Nucleus accumbens (tissue), 56 donors: ENCODE data around the gene MISP.

ENCODE experiments used
- DNase-seq, 56 donors: peaks; one replicate each; lab custom pipeline; 2025; lab: John Stamatoyannopoulos, UW

Gene MISP

GRCh38 chr19:793806-794205 is 42.9 kb downstream of the MISP start:
- no peak for DNase-seq

- DNase-seq = peak in 6 of 56 donors; percentile 12 to 62 (median 27)
Measured at GRCh38 chr19:795073-795611, 44.2 kb downstream of the MISP start.

DNA sequence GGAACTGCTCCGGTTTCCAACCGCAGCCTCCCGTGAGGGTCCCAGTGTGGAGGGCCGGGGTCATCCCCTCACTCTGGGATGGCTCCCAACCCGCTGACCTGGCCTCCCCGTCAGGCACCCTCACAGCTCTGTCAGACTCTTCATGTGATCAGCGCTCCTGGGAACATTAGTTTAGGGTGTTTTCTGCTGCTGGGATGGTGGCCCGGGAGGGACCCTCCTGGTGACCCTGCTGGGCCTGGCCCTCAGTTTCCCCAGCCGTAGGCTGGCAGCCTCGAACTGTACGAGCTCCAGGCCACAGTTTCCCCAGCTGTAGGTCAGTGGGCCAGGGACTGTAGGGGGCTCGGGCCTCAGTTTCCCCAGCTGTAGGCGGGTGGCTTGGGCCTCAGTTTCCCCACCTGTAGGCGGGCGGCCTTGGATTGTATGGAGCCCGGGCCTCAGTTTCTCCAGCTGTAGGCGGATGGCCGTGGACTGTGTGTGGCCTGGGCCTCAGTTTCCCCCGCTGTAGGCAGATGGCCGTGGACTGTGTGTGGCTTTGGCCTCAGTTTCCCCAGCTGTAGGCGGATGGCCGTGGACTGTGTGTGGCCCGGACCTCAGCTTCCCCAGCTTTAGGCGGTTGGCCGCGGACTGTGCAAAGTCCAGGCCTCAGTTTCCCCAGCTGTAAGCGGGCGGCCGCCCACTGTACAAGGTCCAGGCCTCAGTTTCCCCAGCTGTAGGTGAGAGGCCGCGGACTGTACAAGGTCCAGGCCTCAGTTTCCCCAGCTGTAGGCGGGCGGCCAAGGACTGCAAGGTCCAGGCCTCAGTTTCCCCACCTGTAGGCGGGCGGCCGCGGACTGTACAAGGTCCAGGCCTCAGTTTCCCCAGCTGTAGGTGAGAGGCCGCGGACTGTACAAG is 45.0 kb downstream of the MISP start:
- no peak for DNase-seq

DNA sequence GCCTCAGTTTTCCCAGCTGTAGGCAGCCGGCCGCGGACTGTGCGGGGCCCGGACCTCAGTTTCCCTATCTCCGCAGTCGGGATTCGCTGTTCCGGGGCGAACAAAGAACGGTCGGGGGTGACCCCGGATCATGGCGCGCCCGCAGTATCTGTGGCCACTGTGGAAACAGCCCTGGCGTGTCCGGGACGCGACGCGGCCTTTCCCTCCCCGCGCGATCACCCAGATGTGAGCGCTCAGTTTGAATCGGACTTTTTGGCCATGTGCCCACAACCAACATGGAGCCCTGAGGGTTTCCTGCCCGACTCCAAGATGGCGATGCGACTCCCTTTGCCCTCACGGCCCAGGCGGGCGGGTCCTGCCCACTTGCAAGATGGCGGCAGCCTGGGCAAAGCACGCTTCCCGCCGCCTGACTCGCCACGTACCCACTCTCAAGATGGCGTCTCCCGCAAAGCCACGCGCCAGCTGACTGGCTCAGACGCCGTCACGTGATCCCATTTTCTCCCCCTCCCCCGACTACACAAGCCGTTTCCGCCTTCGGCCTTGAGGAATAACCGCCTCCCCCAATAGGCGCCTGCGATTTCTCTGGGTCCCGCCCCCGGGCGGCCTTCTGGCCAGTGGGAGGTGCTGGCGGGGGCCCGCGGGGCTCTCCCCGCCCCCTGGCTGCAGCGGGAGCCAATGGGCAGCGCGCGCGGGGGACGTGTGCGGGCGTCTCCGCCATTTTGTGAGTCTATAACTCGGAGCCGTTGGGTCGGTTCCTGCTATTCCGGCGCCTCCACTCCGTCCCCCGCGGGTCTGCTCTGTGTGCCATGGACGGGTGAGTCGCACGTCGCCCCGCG is 46.0 kb downstream of the MISP start, which contains the start of gene PTBP1:
TSS of gene PTBP1 (plus strand) at position 761 of the 836 bp plus-strand sequence. CDS start at position 807, 46 bp downstream.
- peak; percentile 94 to 100 (median 100) for DNase-seq

DNA sequence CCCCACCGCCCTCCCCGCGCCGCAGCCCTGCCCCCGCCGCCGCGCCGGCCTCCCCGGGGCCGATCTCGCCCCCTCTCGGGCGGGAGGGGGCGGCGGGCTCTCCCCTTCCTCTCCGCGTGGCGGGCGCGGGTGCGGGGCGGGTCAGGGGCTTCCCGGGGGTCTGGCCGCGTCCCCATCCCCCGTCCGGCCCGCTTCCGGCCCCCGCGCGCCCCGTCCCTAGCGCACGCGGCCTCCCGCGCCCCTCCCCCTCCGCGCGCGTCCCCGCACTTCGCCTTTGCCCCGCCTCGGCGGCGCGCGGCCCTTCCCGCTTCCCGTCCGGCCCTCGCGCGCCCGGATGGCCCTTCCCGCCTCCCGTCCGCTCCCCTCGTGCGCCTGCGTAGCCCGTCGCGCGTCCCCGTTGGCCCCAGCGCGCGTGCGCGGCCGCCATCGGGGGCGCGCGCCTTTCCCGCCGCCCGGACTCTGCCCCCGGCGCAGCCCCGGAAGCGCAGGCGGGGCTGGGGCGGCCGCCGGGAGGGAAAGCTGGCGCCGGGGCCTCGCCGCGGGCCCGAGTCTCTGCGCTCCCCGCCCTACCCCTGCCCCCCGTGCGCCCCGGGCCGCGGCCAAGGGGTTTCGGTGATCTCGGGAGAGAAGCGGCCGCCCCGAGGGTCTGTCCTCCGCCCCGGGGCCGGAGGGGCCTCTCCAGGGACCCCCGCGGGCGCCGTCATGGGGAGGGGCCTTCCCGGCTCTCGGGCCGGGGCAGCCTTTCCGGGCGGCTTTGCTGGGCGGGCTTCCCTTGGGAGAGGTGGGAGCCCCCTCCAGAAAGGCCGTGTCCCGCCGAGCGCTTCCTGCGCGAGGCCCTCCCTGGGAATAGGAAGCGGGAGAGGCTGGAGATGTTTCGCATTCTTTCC is 46.9 kb downstream of the MISP start:
- peak in 49 of 56 donors; percentile 15 to 86 (median 63) for DNase-seq

DNA sequence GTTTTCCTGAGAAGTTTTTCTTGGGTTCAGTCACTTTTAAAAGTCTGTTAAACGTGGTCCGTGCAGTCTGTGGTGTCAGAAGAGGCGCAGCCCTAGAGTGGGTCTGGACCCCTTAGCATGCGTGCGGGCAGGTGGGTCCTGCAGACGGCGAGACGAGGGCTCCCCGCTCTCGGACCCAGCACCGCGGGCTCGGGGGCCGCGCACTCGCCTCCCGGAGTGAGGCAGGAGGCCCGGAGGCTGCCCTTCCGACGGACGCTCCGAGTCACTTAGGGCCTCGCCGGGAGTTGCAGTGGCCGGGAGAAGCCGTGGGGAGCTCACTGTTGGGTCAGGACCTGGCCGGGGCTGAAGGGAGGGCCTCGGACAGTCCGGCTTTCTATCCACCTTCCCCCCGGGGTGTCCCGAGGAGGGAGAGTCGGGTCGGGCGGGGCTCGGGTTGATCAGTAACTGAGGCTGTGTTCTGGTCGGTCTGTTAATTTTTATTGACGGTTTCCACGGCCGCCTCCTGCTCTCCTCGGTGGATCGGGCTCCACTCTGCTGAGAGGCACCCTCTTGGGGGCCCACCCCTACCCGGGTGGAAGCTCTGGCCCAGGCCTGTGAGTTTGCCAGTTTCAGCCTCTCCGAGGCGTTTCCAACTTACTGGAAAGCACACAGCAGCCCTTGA is 47.6 kb downstream of the MISP start:
- no peak for DNase-seq

GRCh38 chr19:799076-799881 is 48.4 kb downstream of the MISP start:
- no peak for DNase-seq

DNA sequence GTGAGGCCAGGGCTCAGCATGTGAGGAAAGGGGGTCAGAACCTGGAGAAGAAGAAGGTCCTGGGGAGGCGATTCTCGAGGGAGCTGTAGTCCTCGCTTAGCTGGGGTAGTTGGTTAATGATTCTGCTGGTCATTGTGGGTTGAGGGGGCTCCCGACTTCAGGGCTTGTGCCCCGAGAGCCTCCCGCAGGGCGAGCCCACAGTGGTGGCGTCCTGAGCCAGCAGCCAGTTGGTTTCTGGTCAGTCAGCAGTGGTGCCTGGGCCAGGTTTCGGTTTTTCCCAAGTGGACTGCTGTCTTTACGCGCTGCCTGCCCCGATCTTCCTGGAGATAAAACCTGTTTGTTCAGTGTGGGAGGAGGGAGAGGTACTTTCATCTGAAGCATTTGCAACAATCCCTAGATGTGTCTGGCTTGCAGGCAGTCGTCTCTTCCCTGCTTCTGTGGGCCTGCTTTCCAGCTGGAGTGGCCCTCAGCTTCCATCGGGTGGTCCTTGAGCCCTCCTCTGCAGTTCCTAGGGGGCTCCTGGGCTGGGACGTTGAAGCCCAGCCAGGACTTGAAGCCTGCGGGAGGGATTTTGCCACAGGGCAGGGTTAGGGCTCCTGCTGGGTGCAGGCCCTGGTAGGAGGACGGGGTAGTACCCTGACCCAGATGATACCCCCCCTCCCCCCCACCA is 49.6 kb downstream of the MISP start:
- DNase-seq = no peak

- DNase-seq = peak in 3 of 56 donors; percentile 6 to 32 (median 21)
Measured at GRCh38 chr19:801030-801860, 50.3 kb downstream of the MISP start.

DNA sequence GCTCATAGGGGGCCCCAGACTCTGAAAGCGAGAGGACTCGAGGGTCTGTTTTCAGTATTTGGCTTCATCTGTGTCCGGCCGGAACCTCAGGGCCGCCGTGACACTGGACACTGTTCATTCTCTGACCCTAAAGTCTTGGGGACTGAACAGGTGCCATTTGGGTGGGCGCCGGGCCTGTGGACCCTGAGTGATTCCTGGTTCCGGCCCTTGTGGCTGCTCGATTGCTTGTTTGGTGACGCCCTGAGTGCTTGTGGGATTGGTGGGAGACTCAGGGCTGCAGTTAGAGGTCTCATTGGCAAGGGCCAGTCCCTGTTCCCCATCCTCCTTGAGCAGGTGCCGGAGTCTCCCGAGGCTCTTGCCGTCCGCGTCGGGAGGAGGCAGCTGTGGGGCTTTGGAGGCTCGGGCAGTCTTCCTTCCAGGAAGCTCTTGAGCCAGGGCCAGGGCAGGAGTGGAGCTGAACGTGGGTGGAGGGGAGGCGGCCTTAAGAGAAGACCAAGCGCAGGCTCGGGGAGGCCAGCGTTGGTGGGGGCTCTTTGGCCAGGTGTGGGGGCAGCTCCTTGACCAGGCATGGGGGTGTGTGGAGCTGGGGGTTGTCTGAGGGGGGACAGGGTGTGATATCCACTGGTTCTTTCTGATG is 51.1 kb downstream of the MISP start:
- DNase-seq = no peak

DNA sequence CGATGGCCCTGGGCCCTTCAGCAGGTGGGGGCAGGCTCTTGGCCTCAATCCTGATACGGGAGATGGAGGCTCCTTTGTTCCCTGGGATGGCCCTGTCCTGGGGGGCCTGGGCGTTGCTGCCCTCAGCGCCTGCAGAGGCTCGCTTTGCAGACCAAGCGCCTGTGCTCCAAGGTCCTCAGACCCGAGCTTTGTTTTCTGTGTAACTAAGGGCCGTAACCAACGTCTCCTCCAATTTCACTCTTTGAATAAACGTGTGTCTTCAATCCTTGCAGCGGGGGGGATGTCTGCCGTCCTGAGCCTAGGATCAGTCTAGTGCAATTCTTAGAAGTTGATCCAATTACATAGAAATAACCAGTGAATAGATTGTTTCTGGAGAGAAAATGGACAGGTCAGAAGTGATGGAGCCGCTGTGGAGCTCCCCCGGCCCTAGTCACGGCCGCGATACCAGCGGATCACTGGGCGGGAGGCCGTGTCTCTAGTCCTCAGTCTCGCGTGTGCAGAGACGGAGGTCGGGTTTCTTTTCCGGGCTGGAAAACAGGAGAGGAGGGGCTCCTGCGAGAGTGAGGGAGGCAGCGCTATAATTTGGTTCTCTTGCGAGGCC is 51.7 kb downstream of the MISP start:
- no peak for DNase-seq

DNA sequence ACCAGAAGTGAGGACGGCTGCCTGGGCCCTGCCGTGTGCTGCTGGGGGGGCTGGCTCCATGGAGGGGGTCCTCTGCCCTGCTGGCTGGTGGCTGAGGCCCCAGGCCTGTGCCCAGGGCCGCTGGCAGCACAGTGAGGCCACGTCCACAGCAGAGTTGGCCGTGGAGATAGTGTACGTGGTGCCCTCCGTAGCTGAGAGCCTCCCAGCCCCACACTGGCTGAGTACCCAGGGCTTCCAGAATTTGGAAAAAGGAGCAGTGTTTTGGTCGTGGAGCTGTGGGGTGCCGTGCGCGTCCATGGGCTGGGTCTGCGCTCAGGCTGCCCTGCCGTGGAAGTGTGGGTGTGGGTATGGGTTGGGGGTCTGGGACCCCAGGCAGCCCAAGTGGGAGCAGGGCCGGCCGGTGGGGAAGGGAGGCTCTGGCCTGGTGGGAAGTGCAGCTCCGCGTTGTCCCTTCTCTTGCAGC is 52.2 kb downstream of the MISP start:
- DNase-seq = no peak

GRCh38 chr19:803686-804418 is 52.9 kb downstream of the MISP start:
- no peak for DNase-seq

DNA sequence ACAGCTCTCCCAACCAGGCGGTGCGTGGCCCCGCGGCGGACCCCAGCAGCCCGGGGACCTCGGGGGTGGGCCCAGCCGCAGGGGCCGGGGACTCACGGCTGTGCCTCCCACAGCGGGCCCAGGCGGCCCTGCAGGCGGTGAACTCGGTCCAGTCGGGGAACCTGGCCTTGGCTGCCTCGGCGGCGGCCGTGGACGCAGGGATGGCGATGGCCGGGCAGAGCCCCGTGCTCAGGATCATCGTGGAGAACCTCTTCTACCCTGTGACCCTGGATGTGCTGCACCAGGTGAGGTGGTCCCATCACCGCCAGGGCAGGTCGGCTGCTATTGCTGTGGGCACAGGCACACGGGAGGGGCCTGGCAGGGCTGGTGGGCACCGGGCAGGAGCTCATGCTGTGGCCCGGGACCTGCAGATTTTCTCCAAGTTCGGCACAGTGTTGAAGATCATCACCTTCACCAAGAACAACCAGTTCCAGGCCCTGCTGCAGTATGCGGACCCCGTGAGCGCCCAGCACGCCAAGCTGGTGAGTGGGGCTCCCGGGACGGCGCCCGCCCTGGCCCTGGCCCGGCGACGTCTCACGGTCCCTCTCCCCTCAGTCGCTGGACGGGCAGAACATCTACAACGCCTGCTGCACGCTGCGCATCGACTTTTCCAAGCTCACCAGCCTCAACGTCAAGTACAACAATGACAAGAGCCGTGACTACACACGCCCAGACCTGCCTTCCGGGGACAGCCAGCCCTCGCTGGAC is 53.7 kb downstream of the MISP start:
- no peak for DNase-seq

DNA sequence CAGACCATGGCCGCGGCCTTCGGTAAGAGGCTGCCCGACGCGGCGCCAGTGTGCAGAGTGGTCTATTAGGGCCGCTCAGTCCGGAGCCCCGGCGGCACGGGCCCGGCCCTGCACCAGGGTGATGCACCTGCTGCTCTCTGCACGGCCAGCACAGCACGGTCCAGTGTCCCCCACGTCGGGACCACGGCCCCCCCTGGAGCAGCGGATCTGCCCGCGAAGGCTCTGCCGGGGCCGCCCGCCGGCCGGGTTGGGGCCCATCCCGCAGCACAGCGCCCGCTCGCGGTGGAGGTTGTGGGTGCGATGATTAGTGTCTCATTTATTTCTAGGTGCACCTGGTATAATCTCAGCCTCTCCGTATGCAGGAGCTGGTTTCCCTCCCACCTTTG is 54.2 kb downstream of the MISP start:
- no peak for DNase-seq
